ENCODE data around the gene PSME1. TPM values are rescaled to one million over a fixed set of nuclear protein-coding genes. Genes with fewer than 3 reads are reported as not detected.

Gene PSME1
- total and polyA plus RNA-seq, 2 donors (not counting 3 experiments of a cell fraction or from before 2014, with no cell fraction given) = 98.1 to 135 TPM

- no peak overlapping the region for H3K4me3 ChIP-seq (replicated peaks in 1 of 3; ENCODE audit: insufficient read depth in 1 of 3, low read depth in 1 of 3, low read length in 3 of 3)
- H4K20me1 ChIP-seq (replicated peaks; ENCODE audit: control insufficient read depth, extremely low read depth, insufficient read depth, low read length) = no peaks in the 10 kb centered on the region
- no peaks in the 10 kb centered on the region for H3K9me1 ChIP-seq (replicated peaks; ENCODE audit: control insufficient read depth, extremely low read depth, insufficient read depth, low read length)
- no peak for TF ChIP-seq GATA2 (IDR thresholded peaks at IDR 0.05; ENCODE audit: insufficient read depth, insufficient read length, low read depth, low read length)
- TF ChIP-seq POLR2A (IDR thresholded peaks at IDR 0.05; ENCODE audit: low read depth, low read length) = no peak
- no peak for TF ChIP-seq POLR2AphosphoS5 (IDR thresholded peaks at IDR 0.05; ENCODE audit: insufficient read depth, low read depth, low read length)
- no peak for TF ChIP-seq FOS (IDR thresholded peaks at IDR 0.05; ENCODE audit: borderline replicate concordance, insufficient read depth, low read length)
- TF ChIP-seq CTCF (IDR thresholded peaks at IDR 0.05; ENCODE audit: extremely low read depth in 1 of 2, insufficient read depth in 1 of 2, low read depth in 1 of 2, low read length in 2 of 2) = no peak
- no peak for TF ChIP-seq MAX (IDR thresholded peaks at IDR 0.05; ENCODE audit: insufficient read depth, insufficient read length)
- TF ChIP-seq JUN (IDR thresholded peaks at IDR 0.05; ENCODE audit: borderline replicate concordance, insufficient read depth, insufficient read length, low read depth) = no peak
- no peak for TF ChIP-seq EZH2 (IDR thresholded peaks at IDR 0.05; ENCODE audit: borderline replicate concordance, low read depth, low read length, severe bottlenecking)
- TF ChIP-seq MYC (IDR thresholded peaks at IDR 0.05; ENCODE audit: low read depth, low read length) = no peak
- H3K36me3 ChIP-seq (ENCODE audit: control insufficient read depth in 2 of 2, extremely low read depth in 1 of 2, insufficient read depth in 2 of 2, low read length in 2 of 2) = peaks cover 6 to 10% of the 10 kb centered on the region in 2 experiments
- no peaks in the 10 kb centered on the region for H3K27me3 ChIP-seq (ENCODE audit: control insufficient read depth in 2 of 2, insufficient read depth in 2 of 2, low read length in 2 of 2)
- no peak overlapping the region for H3K9ac ChIP-seq (replicated peaks; ENCODE audit: extremely low read depth, insufficient read depth, low read length)
- intact Hi-C loops (cut with micrococcal nuclease) = no loop called here
- BruUV-seq (replicated peaks) = no TSS peak
- H3K4me1 ChIP-seq (ENCODE audit: control insufficient read depth, extremely low read depth, insufficient read depth, low read length) = peaks cover 11% of the 10 kb centered on the region
- no peak overlapping the region for H2AFZ ChIP-seq (ENCODE audit: low read depth, low read length)
- H3K79me2 ChIP-seq (ENCODE audit: control insufficient read depth, insufficient read depth, low read length) = peaks cover 5% of the 10 kb centered on the region
- no peak overlapping the region for H3K27ac ChIP-seq (ENCODE audit: insufficient read depth, low read depth, low read length)
- ChIA-PET POLR2A (interaction anchor here (0.7 kb wide), 1 partner anchor 9 kb away, joined by 7 read pairs; no protein-coding TSS in a partner anchor), CTCF (interaction anchor here (0.7 to 1.1 kb wide), 3 partner anchors 19 to 43 kb away, joined by 3 to 5 read pairs (median 3); partner anchors contain the start of genes DCAF11, NRL and PCK2)
- dilution Hi-C loops (cut with MboI; ENCODE audit: extremely low pct_ligation_motif_present, low sequenced_read_pairs) = no loop called here
- no peaks in the 10 kb centered on the region for H3K9me3 ChIP-seq (replicated peaks; ENCODE audit: control insufficient read depth, insufficient read depth, low read length)
- no peak for FAIRE-seq
- H3K4me2 ChIP-seq (ENCODE audit: insufficient read depth, low read length) = no peak overlapping the region
- DNase-seq (ENCODE audit: low read depth, low spot score) = no peak
Observed at GRCh38 chr14:24133735-24134134, 2.3 kb upstream of the PSME1 start.

All from endothelial cell of umbilical vein (primary cell).